Mesothelial cell of epicardium (in vitro differentiated cells): ENCODE data around the gene LIN28B. TPM values are rescaled to one million over a fixed set of nuclear protein-coding genes. Genes with fewer than 3 reads are reported as not detected.

Experiments
- DNase-seq, 2 experiments: peaks; one replicate each; pipeline ENCODE4 v3.0.0; 2021; ENCODE audit warnings: low spot score in 2 of 2; ENCODE audit not compliant: unreplicated experiment in 2 of 2
- H3K27ac Mint-ChIP-seq: 2 replicates; pipeline ENCODE4 v1.8.0; 2021; ENCODE audit warnings: mixed read lengths
- H3K27me3 Mint-ChIP-seq: 2 replicates; pipeline ENCODE4 v1.8.0; 2021; ENCODE audit warnings: low read depth, mixed read lengths
- H3K36me3 Mint-ChIP-seq: 2 replicates; pipeline ENCODE4 v1.8.0; 2021; ENCODE audit warnings: mixed read lengths
- H3K4me1 Mint-ChIP-seq: 2 replicates; pipeline ENCODE4 v1.8.0; 2021; ENCODE audit warnings: mixed read lengths
- H3K4me3 Mint-ChIP-seq: 2 replicates; pipeline ENCODE4 v1.8.0; 2021; ENCODE audit warnings: mild to moderate bottlenecking, moderate library complexity, mixed read lengths
- H3K9me3 Mint-ChIP-seq: 2 replicates; pipeline ENCODE4 v1.8.0; 2021; ENCODE audit warnings: mixed read lengths
- CTCF ChIP-seq: fragments of 200-600 bp; sonication (generic); IDR thresholded peaks from one replicate; pipeline ENCODE4 v1.5.0; 2021; ENCODE audit warnings: antibody characterized with exemption; ENCODE audit not compliant: unreplicated experiment
- total RNA-seq: library from RNA; stranded (reverse); gene quantifications from 3 replicates; pipeline ENCODE4 v1.2.1, GENCODE V29; 2021

LIN28B gene
- total RNA-seq, 1 donor from 2014 or later: 19.3 TPM

- Mint-ChIP-seq H3K27ac (peak overlapping the region; percentile 96), H3K9me3 (no peaks in the 10 kb centered on the region), H3K4me1 (peaks cover 23% of the 10 kb centered on the region), H3K36me3 (no peaks in the 10 kb centered on the region), H3K4me3 (peak overlapping the region; percentile 81), H3K27me3 (peaks cover 3% of the 10 kb centered on the region)
- no peak for DNase-seq
- no peak for TF ChIP-seq CTCF
These were observed 2.3 kb downstream of the LIN28B start for GRCh38 chr6:104959026-104959858.

DNA sequence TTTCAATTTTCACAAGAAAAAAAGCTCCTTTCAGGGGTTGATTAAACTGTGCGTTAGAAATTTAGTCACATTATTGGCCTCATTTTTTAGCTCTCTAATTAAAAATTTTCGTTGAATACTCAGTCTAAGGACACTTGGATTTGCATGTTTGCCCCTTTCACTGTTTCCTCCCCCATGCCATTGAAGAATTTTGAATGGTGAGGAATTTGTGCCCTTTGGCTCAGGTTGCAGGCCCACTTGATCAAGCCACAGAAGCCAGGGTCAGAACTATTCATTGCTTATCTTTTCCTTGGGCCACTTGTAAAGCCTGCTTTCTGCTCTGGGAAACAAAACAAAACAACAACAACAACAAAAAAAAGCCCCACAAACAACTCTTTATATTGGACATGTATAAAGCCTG is 12.2 kb downstream of the LIN28B start:
- Mint-ChIP-seq H3K27ac (peak overlapping the region; percentile 75), H3K27me3 (no peaks in the 10 kb centered on the region), H3K4me1 (peaks cover 26% of the 10 kb centered on the region), H3K4me3 (no peak overlapping the region), H3K36me3 (peaks cover 2% of the 10 kb centered on the region), H3K9me3 (no peaks in the 10 kb centered on the region)
- DNase-seq: no peak
- no peak for TF ChIP-seq CTCF

DNA sequence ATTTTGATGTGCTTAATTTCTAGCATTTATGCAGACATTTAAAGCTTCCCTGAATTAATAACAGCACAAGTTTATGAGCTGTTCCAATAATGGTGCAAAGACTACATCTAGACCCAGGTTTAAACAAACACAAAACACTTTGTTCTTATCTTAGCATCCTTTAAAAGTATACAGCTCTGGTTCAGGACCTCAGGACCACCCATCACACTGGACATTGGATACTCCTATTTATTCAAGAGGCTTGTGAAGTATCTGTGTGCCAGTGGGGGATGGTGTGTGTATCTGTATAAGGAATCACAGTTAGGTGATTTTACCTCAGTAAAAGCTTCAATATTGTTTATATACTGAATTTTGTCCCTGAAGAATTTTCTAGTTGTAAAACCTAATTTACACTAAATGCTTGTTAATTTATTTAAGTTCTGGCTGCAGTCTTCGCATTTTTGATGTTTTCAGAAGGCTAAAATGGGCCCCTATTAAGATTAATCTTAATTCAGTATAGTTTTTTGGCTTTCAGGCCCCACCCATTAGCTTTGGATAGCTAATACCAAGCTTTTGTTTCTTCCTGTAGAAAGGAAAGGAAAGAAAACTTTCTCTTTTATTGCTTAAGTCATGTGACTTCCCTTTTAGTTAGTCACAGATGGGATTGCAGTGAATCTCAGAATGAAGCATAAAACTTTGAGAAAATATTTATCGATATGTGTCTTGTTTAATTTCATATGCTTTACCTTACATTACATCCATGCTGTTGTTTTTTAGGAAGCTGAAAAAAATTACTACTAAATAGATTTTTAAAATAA is 13.1 kb downstream of the LIN28B start:
- Mint-ChIP-seq H3K9me3 (no peaks in the 10 kb centered on the region), H3K4me1 (peaks cover 26% of the 10 kb centered on the region), H3K4me3 (no peak overlapping the region), H3K27ac (peak overlapping the region; percentile 67), H3K36me3 (peaks cover 2% of the 10 kb centered on the region), H3K27me3 (no peaks in the 10 kb centered on the region)
- DNase-seq: no peak
- no peak for TF ChIP-seq CTCF

DNA sequence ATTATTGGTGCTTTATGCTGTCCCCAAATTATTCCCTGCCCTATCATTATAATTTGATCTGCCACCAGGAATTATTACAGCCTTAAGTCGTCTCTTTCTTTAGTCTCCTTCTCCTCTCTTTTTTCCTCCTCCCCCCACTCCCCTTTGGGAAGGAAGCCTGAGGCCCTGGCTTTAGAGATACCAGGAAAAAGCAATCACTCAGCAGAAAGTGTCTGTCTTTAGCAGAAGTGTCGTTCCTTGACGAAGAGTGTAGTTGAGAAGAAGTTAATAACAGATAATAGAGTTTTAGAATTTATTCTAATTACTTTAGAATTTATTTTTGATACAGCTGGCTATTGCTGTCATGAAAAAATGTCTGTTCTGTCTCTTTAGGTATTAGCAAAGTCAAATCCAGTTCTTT is 16.5 kb downstream of the LIN28B start:
- no peaks in the 10 kb centered on the region for H3K9me3 Mint-ChIP-seq
- peak overlapping the region; percentile 64 for H3K27ac Mint-ChIP-seq

DNA sequence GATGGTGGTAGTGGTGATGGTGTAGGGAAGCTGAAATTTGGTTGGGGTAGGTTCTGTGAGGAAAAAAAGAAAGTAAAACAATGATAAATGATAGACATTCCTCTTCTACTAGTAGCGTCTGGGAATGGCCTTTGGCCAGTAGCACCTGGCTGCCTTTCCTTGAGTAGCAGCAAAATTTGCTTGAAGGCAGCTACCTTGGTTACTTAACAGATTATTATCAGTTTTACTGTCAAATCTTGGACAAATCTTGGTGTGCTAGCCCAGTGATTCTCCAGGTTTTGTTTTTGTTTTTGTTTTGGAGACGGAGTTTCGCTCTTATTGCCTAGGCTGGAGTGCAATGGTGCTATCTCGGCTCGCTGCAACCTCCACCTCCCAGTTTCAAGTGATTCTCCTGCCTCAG is 26.4 kb downstream of the LIN28B start:
- H3K4me1 Mint-ChIP-seq: peaks cover 21% of the 10 kb centered on the region
- DNase-seq: no peak
- peaks cover 21% of the 10 kb centered on the region for H3K36me3 Mint-ChIP-seq
- no peaks in the 10 kb centered on the region for H3K27me3 Mint-ChIP-seq
- H3K27ac Mint-ChIP-seq: no peak overlapping the region
- no peak for TF ChIP-seq CTCF
- H3K9me3 Mint-ChIP-seq: peaks cover 3% of the 10 kb centered on the region
- no peak overlapping the region for H3K4me3 Mint-ChIP-seq

More for the DNA sequence above, 16.5 kb downstream of the LIN28B start:
- Mint-ChIP-seq H3K4me3 (no peak overlapping the region), H3K36me3 (peaks cover 4% of the 10 kb centered on the region), H3K4me1 (peaks cover 26% of the 10 kb centered on the region), H3K27me3 (no peaks in the 10 kb centered on the region)
- TF ChIP-seq CTCF: no peak
- DNase-seq: no peak
